ENCODE data around the gene AGO3. TPM values are rescaled to one million over a fixed set of nuclear protein-coding genes. Genes with fewer than 3 reads are reported as not detected.
A peak's percentile ranks its signal among the peaks of the same experiment; 100 is the strongest.

Gene AGO3
- total RNA-seq, 1 donor from 2014 or later = 14.2 TPM

- no peak for ATAC-seq
Observed at GRCh38 chr1:36067871-36068270, 137.0 kb downstream of the AGO3 start.

GRCh38 chr1:36068866-36069265, 138.0 kb downstream of the AGO3 start:
- intact Hi-C loops (cut with micrococcal nuclease) = no loop called here
- DNase-seq (no peak), ATAC-seq (no peak)

More at GRCh38 chr1:36067871-36068270, 137.0 kb downstream of the AGO3 start:
- DNase-seq = no peak
- intact Hi-C loops (cut with micrococcal nuclease) = no loop called here

GRCh38 chr1:36070349-36070748, 139.4 kb downstream of the AGO3 start:
- intact Hi-C loops (cut with micrococcal nuclease) = no loop called here
- ATAC-seq (no peak), DNase-seq (no peak)

GRCh38 chr1:36076979-36077573, 146.2 kb downstream of the AGO3 start:
- ATAC-seq = no peak
- no peak for DNase-seq
- intact Hi-C loops (cut with micrococcal nuclease) = no loop called here

- no peak for ATAC-seq
- no peak for DNase-seq
- intact Hi-C loops (cut with micrococcal nuclease) = no loop called here
Observed at GRCh38 chr1:36080236-36080635, 149.3 kb downstream of the AGO3 start.

- ATAC-seq (no peak), DNase-seq (no peak)
- intact Hi-C loops (cut with micrococcal nuclease) = no loop called here
Observed at GRCh38 chr1:36080801-36081200, 149.9 kb downstream of the AGO3 start.

- DNase-seq = no peak
- no peak for ATAC-seq
- intact Hi-C loops (cut with micrococcal nuclease) = no loop called here
Observed at GRCh38 chr1:36081926-36082485, 151.1 kb downstream of the AGO3 start.

- ATAC-seq (no peak), DNase-seq (no peak)
- intact Hi-C loops (cut with micrococcal nuclease) = no loop called here
Observed at GRCh38 chr1:36083219-36083618, 152.3 kb downstream of the AGO3 start.

- DNase-seq (peak; percentile 46), ATAC-seq (no peak)
Observed at GRCh38 chr1:36083635-36084496, 153.0 kb downstream of the AGO3 start, which contains the start of gene TEKT2. TEKT2 (plus strand) TSS chr1:36084094; CDS start chr1:36084922, 828 bp downstream.

GRCh38 chr1:36084497-36085115, 153.7 kb downstream of the AGO3 start:
- ATAC-seq = no peak
- no peak for DNase-seq
- intact Hi-C loops (cut with micrococcal nuclease) = no loop called here

More at GRCh38 chr1:36083635-36084496, 153.0 kb downstream of the AGO3 start, which contains the start of gene TEKT2:
- intact Hi-C loops (cut with micrococcal nuclease) = no loop called here

- intact Hi-C loops (cut with micrococcal nuclease) = no loop called here
- DNase-seq = no peak
- no peak for ATAC-seq
Observed at GRCh38 chr1:36085126-36085525, 154.2 kb downstream of the AGO3 start.

- no peak for DNase-seq
- intact Hi-C loops (cut with micrococcal nuclease) = no loop called here
- no peak for ATAC-seq
Observed at GRCh38 chr1:36085686-36086526, 155.0 kb downstream of the AGO3 start.

GRCh38 chr1:36086529-36087232, 155.8 kb downstream of the AGO3 start:
- DNase-seq (no peak), ATAC-seq (no peak)
- intact Hi-C loops (cut with micrococcal nuclease) = no loop called here

- DNase-seq (no peak), ATAC-seq (no peak)
- intact Hi-C loops (cut with micrococcal nuclease) = no loop called here
Observed at GRCh38 chr1:36087233-36088123, 156.6 kb downstream of the AGO3 start.

- intact Hi-C loops (cut with micrococcal nuclease) = no loop called here
- ATAC-seq (no peak), DNase-seq (no peak)
Observed at GRCh38 chr1:36088265-36088576, 157.3 kb downstream of the AGO3 start.

- ATAC-seq (peak; percentile 94), DNase-seq (peak; percentile 93)
- intact Hi-C loops (cut with micrococcal nuclease) = no loop called here
Observed at GRCh38 chr1:36088577-36089392, 157.9 kb downstream of the AGO3 start, which contains the start of gene ADPRS. ADPRS (plus strand) TSS chr1:36088892; CDS start chr1:36088905, 13 bp downstream.

Measured in left ventricle myocardium superior (tissue), 1 donor.